ENCODE data around the gene CYB5D1.

The CYB5D1 gene

DNA sequence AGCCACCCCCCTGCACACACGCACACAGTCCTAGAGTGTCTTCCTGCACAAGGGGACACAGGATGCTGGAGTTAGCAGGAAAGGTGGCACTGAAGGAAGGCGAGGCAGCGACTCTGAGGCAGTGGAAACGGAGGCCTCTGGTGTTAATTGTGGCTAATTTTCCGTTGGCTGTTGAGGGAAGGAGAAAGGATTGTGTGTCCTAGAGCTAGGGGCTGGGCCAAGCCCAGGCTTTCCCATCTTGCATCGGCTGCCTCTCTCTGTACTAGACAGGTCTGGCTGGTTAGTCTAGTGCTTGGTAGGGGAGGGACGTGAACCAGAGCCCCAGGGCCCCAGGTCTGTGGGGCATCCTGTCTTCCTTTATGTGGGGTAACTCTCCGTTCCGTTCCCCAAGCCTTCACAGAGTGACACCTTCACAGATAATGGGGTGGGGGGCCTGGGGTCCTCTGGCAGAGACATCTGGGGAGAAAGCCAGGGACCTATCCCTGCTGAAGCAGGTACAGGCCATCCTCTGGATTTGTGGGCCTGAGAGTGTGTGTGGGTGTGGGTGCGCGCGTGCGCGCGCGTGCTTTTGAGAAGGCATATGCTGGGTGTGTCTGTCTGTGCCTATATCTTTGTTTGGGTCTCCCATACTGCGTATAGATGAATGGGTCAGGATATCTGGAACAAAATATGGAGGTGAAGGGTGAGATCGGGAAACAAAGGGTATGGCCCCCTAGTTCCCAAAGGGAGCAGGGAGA is 30.5 kb downstream of the CYB5D1 start, which contains the start of gene CHD3:
Gene CHD3 (plus strand): TSS at position 606 of the 737 bp plus-strand sequence. CDS start 212 bp downstream, outside the sequence.
- DNase-seq = no peak

GRCh38 chr17:7889166-7889955 is 31.6 kb downstream of the CYB5D1 start:
- DNase-seq = no peak

DNA sequence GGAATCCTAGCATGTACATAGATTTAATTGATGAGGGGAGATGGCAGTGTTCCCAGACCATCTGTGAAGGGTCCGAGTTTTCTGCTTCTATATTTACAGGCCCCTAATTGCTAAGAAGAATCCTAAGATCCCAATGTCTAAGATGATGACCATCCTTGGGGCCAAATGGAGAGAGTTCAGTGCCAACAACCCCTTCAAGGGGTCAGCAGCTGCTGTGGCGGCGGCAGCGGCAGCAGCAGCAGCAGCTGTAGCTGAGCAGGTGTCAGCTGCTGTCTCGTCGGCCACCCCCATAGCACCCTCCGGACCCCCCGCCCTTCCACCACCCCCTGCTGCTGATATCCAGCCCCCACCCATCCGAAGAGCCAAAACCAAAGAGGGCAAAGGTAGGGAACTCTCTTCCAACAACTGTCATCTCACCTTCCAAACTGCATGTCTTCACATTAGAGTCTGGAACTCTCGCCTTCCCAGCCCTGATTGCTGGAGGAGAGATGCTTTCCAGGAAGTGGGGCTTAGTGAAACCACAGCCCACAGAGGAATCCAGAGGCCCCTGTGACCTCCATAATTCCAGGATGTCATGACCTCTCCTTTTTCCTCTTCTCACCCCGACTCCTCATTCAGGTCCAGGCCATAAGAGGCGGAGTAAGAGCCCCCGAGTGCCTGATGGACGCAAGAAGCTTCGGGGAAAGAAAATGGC is 35.5 kb downstream of the CYB5D1 start:
- no peak for DNase-seq

- DNase-seq = no peak
These were observed 36.4 kb downstream of the CYB5D1 start for GRCh38 chr17:7894226-7894625.

- no peak for DNase-seq
These were observed 37.1 kb downstream of the CYB5D1 start for GRCh38 chr17:7894866-7895265.

- DNase-seq = no peak
These were observed 39.3 kb downstream of the CYB5D1 start for GRCh38 chr17:7897090-7897489.

GRCh38 chr17:7897773-7898172 is 40.0 kb downstream of the CYB5D1 start:
- DNase-seq = no peak

- no peak for DNase-seq
These were observed 45.6 kb downstream of the CYB5D1 start for GRCh38 chr17:7903154-7904103.

- no peak for DNase-seq
These were observed 51.3 kb downstream of the CYB5D1 start for GRCh38 chr17:7909089-7909488.

- no peak for DNase-seq
These were observed 52.5 kb downstream of the CYB5D1 start for GRCh38 chr17:7910281-7910680.

DNA sequence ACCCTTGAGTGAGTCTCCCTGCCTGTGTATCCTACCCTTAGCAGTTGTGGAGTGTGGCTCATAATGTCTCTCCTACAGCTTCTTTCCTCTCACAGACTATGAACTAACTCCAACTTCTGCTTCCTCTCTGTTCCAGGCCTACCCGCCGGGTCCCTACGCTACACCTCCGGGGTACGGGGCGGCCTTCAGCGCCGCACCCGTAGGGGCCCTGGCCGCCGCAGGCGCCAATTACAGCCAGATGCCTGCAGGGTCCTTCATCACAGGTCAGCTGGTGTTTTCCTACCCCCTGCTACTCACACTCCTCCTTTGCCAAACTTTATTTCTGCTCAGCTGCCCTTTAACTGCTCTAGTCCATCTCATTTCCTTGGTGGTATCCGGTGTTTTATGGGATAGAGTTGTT is 52.9 kb downstream of the CYB5D1 start:
- DNase-seq = no peak

- no peak for DNase-seq
These were observed 53.3 kb downstream of the CYB5D1 start for GRCh38 chr17:7911116-7911515.

Data from NK-92 treated with Interleukin-12 subunit alpha and Interleukin-12 subunit beta, amount 100 ng/mL, for 24 hours (cell line).